KMS-11 (cell line): ENCODE results near the gene KCNMB2.

ENCODE experiments used
- H2AFZ ChIP-seq: fragments of 200-600 bp; sonication (generic); 2 replicates; pipeline ENCODE4 v1.6.1; 2016; ENCODE audit warnings: antibody characterized with exemption, mixed run types, low read depth
- H3K27ac ChIP-seq: fragments of 200-600 bp; sonication (generic); 2 replicates; pipeline ENCODE4 v1.6.1; 2016; ENCODE audit warnings: mild to moderate bottlenecking, mixed run types
- H3K27me3 ChIP-seq: fragments of 200-600 bp; sonication (generic); 2 replicates; pipeline ENCODE4 v1.6.1; 2017; ENCODE audit warnings: mild to moderate bottlenecking, low read depth, mixed run types, moderate library complexity; ENCODE audit not compliant: insufficient read depth
- H3K36me3 ChIP-seq: fragments of 200-600 bp; sonication (generic); 2 replicates; pipeline ENCODE4 v1.6.1; 2017; ENCODE audit warnings: mild to moderate bottlenecking, mixed run types; ENCODE audit not compliant: insufficient read depth
- H3K4me1 ChIP-seq: fragments of 200-600 bp; sonication (generic); 2 replicates; pipeline ENCODE4 v1.6.1; 2016; ENCODE audit warnings: mild to moderate bottlenecking, low read depth, mixed run types; ENCODE audit not compliant: poor library complexity, severe bottlenecking
- H3K4me2 ChIP-seq: fragments of 200-600 bp; sonication (generic); 2 replicates; pipeline ENCODE4 v1.7.0; 2016; ENCODE audit warnings: mild to moderate bottlenecking, mixed run types
- H3K4me3 ChIP-seq: fragments of 200-600 bp; sonication (generic); IDR thresholded peaks from 2 replicates; pipeline ENCODE4 v1.6.1; 2017; ENCODE audit warnings: low read depth, low read length, mixed read lengths; ENCODE audit not compliant: insufficient read depth
- H3K79me2 ChIP-seq: fragments of 200-600 bp; sonication (generic); 2 replicates; pipeline ENCODE4 v1.6.1; 2016; ENCODE audit warnings: low read depth, mixed run types; ENCODE audit not compliant: insufficient read depth
- H3K9ac ChIP-seq: fragments of 200-600 bp; sonication (generic); 2 replicates; pipeline ENCODE4 v1.6.1; 2016; ENCODE audit warnings: mild to moderate bottlenecking, mixed run types
- H4K20me1 ChIP-seq: fragments of 200-600 bp; sonication (generic); 2 replicates; pipeline ENCODE4 v1.6.1; 2016; ENCODE audit warnings: mild to moderate bottlenecking, mixed run types; ENCODE audit not compliant: insufficient read depth
- TF ChIP-seq, protein P1 (sequence below): fragments of 200-600 bp; sonication (generic); conservative IDR thresholded peaks from 2 replicates; pipeline ENCODE4 v1.6.1; 2017; ENCODE audit warnings: low read depth, mild to moderate bottlenecking, antibody characterized with exemption, low read length, moderate library complexity, mixed read lengths

KCNMB2 gene

DNA sequence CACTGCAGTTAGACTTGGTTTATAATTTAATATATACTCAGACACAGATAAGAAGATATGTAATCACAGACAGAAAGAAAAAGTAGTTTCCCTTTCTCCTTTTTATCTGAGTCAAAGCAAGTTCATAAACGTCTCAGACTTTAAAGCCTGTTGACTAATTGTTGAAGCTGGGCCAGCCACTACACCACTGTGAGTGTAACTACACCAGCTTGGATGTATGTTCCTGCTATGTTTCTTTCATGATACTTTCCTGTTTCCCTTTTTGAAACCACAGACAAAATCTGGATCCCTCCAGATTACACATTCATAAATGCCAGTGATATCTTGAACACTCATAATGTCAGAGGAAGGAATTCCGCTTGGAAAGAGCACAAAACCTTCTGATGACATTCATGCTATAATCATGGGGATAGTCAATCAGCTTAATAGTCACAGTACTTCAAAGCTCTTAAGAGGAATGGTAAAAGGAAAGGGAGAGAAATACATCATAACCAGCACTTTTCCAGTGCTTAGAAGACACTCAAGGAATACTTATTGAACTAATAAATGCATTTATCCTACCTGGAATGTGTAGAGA lies 32.0 kb downstream of the KCNMB2 start:
- TF ChIP-seq, protein P1, sequence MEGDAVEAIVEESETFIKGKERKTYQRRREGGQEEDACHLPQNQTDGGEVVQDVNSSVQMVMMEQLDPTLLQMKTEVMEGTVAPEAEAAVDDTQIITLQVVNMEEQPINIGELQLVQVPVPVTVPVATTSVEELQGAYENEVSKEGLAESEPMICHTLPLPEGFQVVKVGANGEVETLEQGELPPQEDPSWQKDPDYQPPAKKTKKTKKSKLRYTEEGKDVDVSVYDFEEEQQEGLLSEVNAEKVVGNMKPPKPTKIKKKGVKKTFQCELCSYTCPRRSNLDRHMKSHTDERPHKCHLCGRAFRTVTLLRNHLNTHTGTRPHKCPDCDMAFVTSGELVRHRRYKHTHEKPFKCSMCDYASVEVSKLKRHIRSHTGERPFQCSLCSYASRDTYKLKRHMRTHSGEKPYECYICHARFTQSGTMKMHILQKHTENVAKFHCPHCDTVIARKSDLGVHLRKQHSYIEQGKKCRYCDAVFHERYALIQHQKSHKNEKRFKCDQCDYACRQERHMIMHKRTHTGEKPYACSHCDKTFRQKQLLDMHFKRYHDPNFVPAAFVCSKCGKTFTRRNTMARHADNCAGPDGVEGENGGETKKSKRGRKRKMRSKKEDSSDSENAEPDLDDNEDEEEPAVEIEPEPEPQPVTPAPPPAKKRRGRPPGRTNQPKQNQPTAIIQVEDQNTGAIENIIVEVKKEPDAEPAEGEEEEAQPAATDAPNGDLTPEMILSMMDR: no peak
- no peaks in the 10 kb centered on the region for H3K79me2 ChIP-seq
- H4K20me1 ChIP-seq: no peaks in the 10 kb centered on the region
- H3K36me3 ChIP-seq: no peaks in the 10 kb centered on the region
- H3K4me2 ChIP-seq: peak overlapping the region; percentile 25; the same call in 1 of the 2 replicates
- H3K27me3 ChIP-seq: no peaks in the 10 kb centered on the region
- H3K4me1 ChIP-seq: peaks cover 18% of the 10 kb centered on the region
- no peak overlapping the region for H3K4me3 ChIP-seq
- H2AFZ ChIP-seq: no peak overlapping the region
- no peak overlapping the region for H3K9ac ChIP-seq
- H3K27ac ChIP-seq: no peak overlapping the region

- H3K79me2 ChIP-seq: no peaks in the 10 kb centered on the region
- no peaks in the 10 kb centered on the region for H4K20me1 ChIP-seq
- peaks cover 16% of the 10 kb centered on the region for H3K4me1 ChIP-seq
- no peak overlapping the region for H3K4me3 ChIP-seq
- TF ChIP-seq, protein P1: no peak
- H2AFZ ChIP-seq: no peak overlapping the region
- H3K36me3 ChIP-seq: no peaks in the 10 kb centered on the region
- no peak overlapping the region for H3K9ac ChIP-seq
- no peak overlapping the region for H3K27ac ChIP-seq
- no peaks in the 10 kb centered on the region for H3K27me3 ChIP-seq
- H3K4me2 ChIP-seq: no peak overlapping the region
Observed at GRCh38 chr3:178568911-178569310, 32.7 kb downstream of the KCNMB2 start.

GRCh38 chr3:178569826-178570225 lies 33.6 kb downstream of the KCNMB2 start:
- Histone ChIP-seq H3K27ac (no peak overlapping the region), H3K79me2 (no peaks in the 10 kb centered on the region), H2AFZ (no peak overlapping the region), H3K36me3 (no peaks in the 10 kb centered on the region), H4K20me1 (no peaks in the 10 kb centered on the region), H3K27me3 (no peaks in the 10 kb centered on the region), H3K4me3 (no peak overlapping the region), H3K4me2 (no peak overlapping the region), H3K4me1 (peaks cover 16% of the 10 kb centered on the region), H3K9ac (no peak overlapping the region)
- TF ChIP-seq, protein P1: no peak

DNA sequence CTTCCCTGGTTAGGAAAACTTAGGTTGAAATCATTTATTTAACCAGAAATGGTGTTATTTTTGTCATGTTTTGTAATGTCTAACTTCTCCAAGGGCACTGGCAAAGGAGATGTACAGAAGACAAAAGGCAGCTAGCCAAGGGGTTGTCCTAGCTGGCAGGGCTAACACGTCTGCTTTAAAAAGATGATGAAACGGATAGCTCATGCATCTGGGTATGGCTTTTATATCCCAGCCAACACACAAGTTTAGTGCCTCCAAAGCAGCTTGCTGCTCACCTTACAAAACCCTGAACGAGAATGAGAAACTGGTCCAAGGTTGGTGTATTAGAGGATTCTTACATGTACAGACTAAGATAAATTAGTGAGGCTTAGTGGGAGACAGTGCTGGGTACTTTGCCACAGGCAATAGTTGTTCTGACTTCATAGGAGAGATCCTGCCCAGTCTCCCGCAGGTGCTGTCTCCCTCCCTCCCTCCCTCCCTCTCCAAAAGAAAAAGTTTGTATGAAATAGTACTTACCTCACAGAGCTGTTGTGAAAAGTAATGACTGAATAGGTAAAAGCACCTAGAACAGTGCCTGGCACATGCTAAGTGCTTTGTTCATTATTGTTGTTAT lies 47.8 kb downstream of the KCNMB2 start:
- TF ChIP-seq, protein P1: no peak
- H3K4me2 ChIP-seq: no peak overlapping the region
- H3K79me2 ChIP-seq: no peaks in the 10 kb centered on the region
- H3K27ac ChIP-seq: no peak overlapping the region
- no peaks in the 10 kb centered on the region for H4K20me1 ChIP-seq
- no peaks in the 10 kb centered on the region for H3K36me3 ChIP-seq
- no peaks in the 10 kb centered on the region for H3K27me3 ChIP-seq
- H2AFZ ChIP-seq: no peak overlapping the region
- H3K9ac ChIP-seq: no peak overlapping the region
- H3K4me1 ChIP-seq: no peaks in the 10 kb centered on the region
- no peak overlapping the region for H3K4me3 ChIP-seq
